AG04450 (cell line): ENCODE measurements around the gene CEP20. TPM values are rescaled to one million over a fixed set of nuclear protein-coding genes. Genes with fewer than 3 reads are reported as not detected.
"Not testable (repeated sequence)": the region's sequence is repeated elsewhere in the genome, so short reads cannot be mapped to it uniquely, and the experiment has no call there.

ENCODE experiments used
- CTCF ChIA-PET: fragments of 300-600, 350-600 bp; formaldehyde crosslinking; extraction: SDS; loops from one replicate; lab custom pipeline; 2022; ENCODE audit warnings: antibody characterized with exemption, inconsistent platforms; lab: Charles Lee
- POLR2A ChIA-PET: fragments of 350-600 bp; formaldehyde crosslinking; extraction: SDS; loops from one replicate; lab custom pipeline; 2021; ENCODE audit warnings: antibody characterized with exemption, inconsistent platforms; lab: Yijun Ruan, JAX
- DNase-seq: peaks from one replicate; pipeline ENCODE4 v3.0.0-alpha.2; 2011; ENCODE audit warnings: low read depth, low spot score
- H3K27ac ChIP-seq: one replicate; pipeline ENCODE4 v1.5.1; 2012; ENCODE audit warnings: low read depth, low read length, control low read depth
- H3K27me3 ChIP-seq: one replicate; pipeline ENCODE4 v1.6.0; 2012; ENCODE audit warnings: low read length; ENCODE audit not compliant: control insufficient read depth, insufficient read depth
- H3K4me3 ChIP-seq: 2 replicates; pipeline ENCODE4 v1.5.1; 2011; ENCODE audit warnings: mild to moderate bottlenecking, low read depth, low read length, control low read depth
- H3K9me3 ChIP-seq: 2 replicates; pipeline ENCODE4 v1.5.1; 2012; ENCODE audit warnings: low read length; ENCODE audit not compliant: control insufficient read depth, insufficient read depth
- CTCF ChIP-seq: IDR thresholded peaks from 2 replicates; pipeline ENCODE4 v1.5.1; 2011; ENCODE audit warnings: low read depth, low read length, control low read depth, inconsistent platforms
- polyA plus RNA-seq: library from polyadenylated mRNA; depleted of rRNA; stranded (reverse); fragments of >200 nt; gene quantifications from 2 replicates; pipeline ENCODE4 v1.2.3, GENCODE V29; 2011

The CEP20 gene
- polyA plus RNA-seq, 1 experiment: 49.3 TPM

GRCh38 chr16:15843635-15844279 is 44.6 kb downstream of the CEP20 start:
- ChIA-PET POLR2A (interaction anchor here (0.6 kb wide), 1 partner anchor 73 kb away, joined by 3 read pairs; no protein-coding TSS in a partner anchor), CTCF (interaction anchor here (0.9 to 1.4 kb wide), 2 partner anchors 22 to 31 kb away, joined by 3 to 6 read pairs; no protein-coding TSS in a partner anchor)

GRCh38 chr16:15839204-15839603 is 49.2 kb downstream of the CEP20 start:
- DNase-seq, POLR2A ChIA-PET, H3K4me3 ChIP-seq, H3K9me3 ChIP-seq, H3K27ac ChIP-seq, H3K27me3 ChIP-seq, CTCF ChIA-PET: not testable (repeated sequence)

More at GRCh38 chr16:15843635-15844279, 44.6 kb downstream of the CEP20 start:
- no peak for DNase-seq
- no peak for TF ChIP-seq CTCF
- no peak overlapping the region for H3K4me3 ChIP-seq
- no peaks in the 10 kb centered on the region for H3K27me3 ChIP-seq
- no peaks in the 10 kb centered on the region for H3K9me3 ChIP-seq
- H3K27ac ChIP-seq: no peak overlapping the region

- no peak for DNase-seq
- ChIA-PET CTCF (no interaction called here), POLR2A (no interaction called here)
- Histone ChIP-seq H3K27ac (no peak overlapping the region), H3K4me3 (no peak overlapping the region), H3K9me3 (no peaks in the 10 kb centered on the region), H3K27me3 (peaks cover 4% of the 10 kb centered on the region)
- TF ChIP-seq CTCF: no peak
These were observed 50.6 kb downstream of the CEP20 start for GRCh38 chr16:15837761-15838160.

GRCh38 chr16:15836965-15837611 is 51.3 kb downstream of the CEP20 start:
- no peak for TF ChIP-seq CTCF
- Histone ChIP-seq H3K9me3 (no peaks in the 10 kb centered on the region), H3K27ac (no peak overlapping the region), H3K27me3 (peaks cover 4% of the 10 kb centered on the region), H3K4me3 (no peak overlapping the region)
- CTCF ChIA-PET: no interaction called here
- POLR2A ChIA-PET: no interaction called here
- DNase-seq: no peak

GRCh38 chr16:15836074-15836473 is 52.3 kb downstream of the CEP20 start:
- POLR2A ChIA-PET: no interaction called here
- Histone ChIP-seq H3K9me3 (no peaks in the 10 kb centered on the region), H3K27me3 (peaks cover 4% of the 10 kb centered on the region), H3K4me3 (no peak overlapping the region), H3K27ac (no peak overlapping the region)
- CTCF ChIA-PET: interaction anchor here (0.7 kb wide), 1 partner anchor 13 kb away, joined by 5 read pairs; no protein-coding TSS in a partner anchor
- DNase-seq: no peak
- no peak for TF ChIP-seq CTCF
